H9 (cell line): ENCODE data around the gene ENTPD6. TPM values are rescaled to one million over a fixed set of nuclear protein-coding genes. Genes with fewer than 3 reads are reported as not detected.
A peak's percentile ranks its signal among the peaks of the same experiment; 100 is the strongest.

Experiments
- DNase-seq: peaks from one replicate; pipeline ENCODE4 v3.0.0-alpha.2; 2017
- H2AFZ ChIP-seq: one replicate; pipeline ENCODE4 v1.6.1; 2013; ENCODE audit warnings: mild to moderate bottlenecking, low read length, control low read depth, moderate library complexity
- H2AK5ac ChIP-seq: 2 replicates; pipeline ENCODE4 v1.6.1; 2013; ENCODE audit warnings: low read length, control low read depth, mixed read lengths; ENCODE audit not compliant: insufficient read length
- H2BK120ac ChIP-seq: one replicate; pipeline ENCODE4 v1.6.1; 2013; ENCODE audit warnings: low read depth, mild to moderate bottlenecking, low read length, control low read depth, inconsistent platforms; ENCODE audit not compliant: poor library complexity, severe bottlenecking
- H2BK12ac ChIP-seq: 2 replicates; pipeline ENCODE4 v1.6.1; 2013; ENCODE audit warnings: low read length, control low read depth, mixed read lengths, low read depth; ENCODE audit not compliant: insufficient read length
- H2BK15ac ChIP-seq: 2 replicates; pipeline ENCODE4 v1.6.1; 2013; ENCODE audit warnings: low read depth, low read length, control low read depth
- H2BK20ac ChIP-seq: one replicate; pipeline ENCODE4 v1.6.1; 2013; ENCODE audit warnings: low read depth, mild to moderate bottlenecking, low read length, control low read depth, inconsistent platforms; ENCODE audit not compliant: poor library complexity, severe bottlenecking
- H2BK5ac ChIP-seq: 2 replicates; pipeline ENCODE4 v1.6.1; 2013; ENCODE audit warnings: low read length, control low read depth, mixed read lengths; ENCODE audit not compliant: insufficient read length
- H3K14ac ChIP-seq: 2 replicates; pipeline ENCODE4 v1.6.1; 2013; ENCODE audit warnings: low read length, control low read depth; ENCODE audit not compliant: insufficient read depth
- H3K18ac ChIP-seq: 2 replicates; pipeline ENCODE4 v1.6.1; 2013; ENCODE audit warnings: low read depth, mild to moderate bottlenecking, mixed read lengths, low read length, control low read depth; ENCODE audit not compliant: insufficient read length
- H3K23ac ChIP-seq: 2 replicates; pipeline ENCODE4 v1.6.1; 2013; ENCODE audit warnings: low read length, control low read depth, mixed read lengths, low read depth; ENCODE audit not compliant: insufficient read length
- H3K23me2 ChIP-seq: 2 replicates; pipeline ENCODE4 v1.6.1; 2013; ENCODE audit warnings: low read depth, mild to moderate bottlenecking, mixed read lengths, low read length, control low read depth; ENCODE audit not compliant: insufficient read length, poor library complexity, severe bottlenecking
- H3K27ac ChIP-seq: 2 replicates; pipeline ENCODE4 v1.5.1; 2013; ENCODE audit warnings: low read length, control low read depth, mixed read lengths, low read depth; ENCODE audit not compliant: insufficient read length
- H3K27me3 ChIP-seq: 2 replicates; pipeline ENCODE4 v1.6.1; 2013; ENCODE audit warnings: low read length, control low read depth, inconsistent platforms; ENCODE audit not compliant: insufficient read depth
- H3K4ac ChIP-seq: 2 replicates; pipeline ENCODE4 v1.6.1; 2013; ENCODE audit warnings: low read depth, mild to moderate bottlenecking, control low read depth, inconsistent platforms, low read length, moderate library complexity
- H3K4me1 ChIP-seq: 2 replicates; pipeline ENCODE4 v1.6.1; 2013; ENCODE audit warnings: low read length, control low read depth, inconsistent platforms; ENCODE audit not compliant: insufficient read depth
- H3K4me2 ChIP-seq: 2 replicates; pipeline ENCODE4 v1.6.1; 2013; ENCODE audit warnings: low read length, control low read depth, mixed read lengths; ENCODE audit not compliant: insufficient read length, insufficient read depth
- H3K56ac ChIP-seq: 2 replicates; pipeline ENCODE4 v1.6.1; 2013; ENCODE audit warnings: low read depth, mild to moderate bottlenecking, mixed read lengths, low read length, control low read depth; ENCODE audit not compliant: insufficient read length
- H3K79me1 ChIP-seq: 2 replicates; pipeline ENCODE4 v1.6.1; 2013; ENCODE audit warnings: low read depth, mild to moderate bottlenecking, moderate library complexity, low read length, control low read depth, inconsistent platforms; ENCODE audit not compliant: insufficient read depth, poor library complexity, severe bottlenecking
- H3K79me2 ChIP-seq: 2 replicates; pipeline ENCODE4 v1.6.1; 2013; ENCODE audit warnings: low read length, control low read depth, inconsistent platforms; ENCODE audit not compliant: insufficient read depth
- H3K9ac ChIP-seq: 2 replicates; pipeline ENCODE4 v1.6.1; 2013; ENCODE audit warnings: low read length, control low read depth, mixed read lengths; ENCODE audit not compliant: insufficient read length; ENCODE audit errors: extremely low read depth
- H3K9me3 ChIP-seq: one replicate; pipeline ENCODE4 v1.6.1; 2013; ENCODE audit warnings: low read depth, low read length, inconsistent platforms; ENCODE audit not compliant: control insufficient read depth
- H3T11ph ChIP-seq: one replicate; pipeline ENCODE4 v1.6.1; 2013; ENCODE audit warnings: mild to moderate bottlenecking, low read length, control low read depth, inconsistent platforms
- H4K20me1 ChIP-seq: one replicate; pipeline ENCODE4 v1.6.1; 2013; ENCODE audit not compliant: control insufficient read depth, insufficient read length, insufficient read depth
- H4K5ac ChIP-seq: 2 replicates; pipeline ENCODE4 v1.6.1; 2013; ENCODE audit warnings: low read depth, mild to moderate bottlenecking, mixed read lengths, low read length, control low read depth; ENCODE audit not compliant: insufficient read length
- H4K8ac ChIP-seq: replicated peaks from 2 replicates; pipeline ENCODE4 v1.6.1; 2013; ENCODE audit warnings: low read length, control low read depth, mixed read lengths, low read depth; ENCODE audit not compliant: insufficient read length
- H4K91ac ChIP-seq: 2 replicates; pipeline ENCODE4 v1.6.1; 2013; ENCODE audit warnings: low read depth, mild to moderate bottlenecking, moderate library complexity, mixed read lengths, low read length, control low read depth; ENCODE audit not compliant: insufficient read length
- H3K27ac Mint-ChIP-seq, 3 experiments: 2 replicates in 2 of 3; 3 replicates in 1 of 3; pipeline ENCODE4 v1.8.0; 2020 to 2021; ENCODE audit warnings: mixed read lengths in 3 of 3, mild to moderate bottlenecking in 1 of 3, moderate library complexity in 1 of 3
- H3K27me3 Mint-ChIP-seq: 2 replicates; pipeline ENCODE4 v1.8.0; 2021; ENCODE audit warnings: low read depth, mild to moderate bottlenecking, moderate library complexity, mixed read lengths
- H3K36me3 Mint-ChIP-seq, 3 experiments: 2 replicates in 2 of 3; 3 replicates in 1 of 3; pipeline ENCODE4 v1.8.0; 2020 to 2021; ENCODE audit warnings: low read depth in 3 of 3, mixed read lengths in 3 of 3; ENCODE audit not compliant: insufficient read depth in 1 of 3
- H3K4me1 Mint-ChIP-seq, 2 experiments: 2 replicates each; pipeline ENCODE4 v1.8.0; 2020; ENCODE audit warnings: mixed read lengths in 2 of 2
- H3K4me3 Mint-ChIP-seq, 2 experiments: 2 replicates in 1 of 2; 3 replicates in 1 of 2; pipeline ENCODE4 v1.8.0; 2020 to 2021; ENCODE audit warnings: mild to moderate bottlenecking in 2 of 2, mixed read lengths in 2 of 2, moderate library complexity in 1 of 2
- H3K9me3 Mint-ChIP-seq, 2 experiments: 2 replicates in 1 of 2; 3 replicates in 1 of 2; pipeline ENCODE4 v1.8.0; 2020; ENCODE audit warnings: mild to moderate bottlenecking in 2 of 2, mixed read lengths in 2 of 2, moderate library complexity in 1 of 2
- CTCF ChIP-seq: fragments of 200-600 bp; sonication (generic); conservative IDR thresholded peaks from 3 replicates; pipeline ENCODE4 v1.8.0; 2021; ENCODE audit warnings: antibody characterized with exemption, mild to moderate bottlenecking
- WGBS: extraction: QIAGEN DNeasy Blood & Tissue Kit; methylation state at CpG from one replicate; pipeline ENCODE4 v1.1.7; 2013; ENCODE audit warnings: missing lambda C conversion rate, low lambda C conversion rate, mixed read lengths; ENCODE audit not compliant: insufficient read length; ENCODE audit errors: extremely low coverage; 5-methylcytosine and 5-hydroxymethylcytosine counted together
- total RNA-seq: library from RNA; stranded (reverse); gene quantifications from 2 replicates; pipeline ENCODE4 v1.2.1, GENCODE V29; 2021

Gene ENTPD6
- total RNA-seq, 1 experiment from 2014 or later = 57.4 TPM

- no peak overlapping the region for H4K5ac ChIP-seq
- H3T11ph ChIP-seq = no peak overlapping the region
- no peak overlapping the region for H2BK5ac ChIP-seq
- no peak overlapping the region for H2BK15ac ChIP-seq
- Mint-ChIP-seq H3K4me3 (no peak overlapping the region), H3K36me3 (peaks cover 0 to 22% (median 0%) of the 10 kb centered on the region in 3 experiments; a peak in 2 of 7 replicates), H3K9me3 (no peaks in the 10 kb centered on the region), H3K4me1 (peaks cover 17 to 23% of the 10 kb centered on the region in 2 experiments), H3K27ac (peak overlapping the region in 1 of 3 experiments; percentile 4; a peak in 2 of 7 replicates), H3K27me3 (no peaks in the 10 kb centered on the region)
- H2BK20ac ChIP-seq = no peak overlapping the region
- H2AFZ ChIP-seq = no peak overlapping the region
- H4K91ac ChIP-seq = no peak overlapping the region
- H3K79me1 ChIP-seq = no peaks in the 10 kb centered on the region
- H3K27me3 ChIP-seq = no peaks in the 10 kb centered on the region
- H3K14ac ChIP-seq = no peak overlapping the region
- no peak overlapping the region for H3K23ac ChIP-seq
- no peak overlapping the region for H2BK12ac ChIP-seq
- H3K4me1 ChIP-seq = no peaks in the 10 kb centered on the region
- no peaks in the 10 kb centered on the region for H3K9me3 ChIP-seq
- no peaks in the 10 kb centered on the region for H3K23me2 ChIP-seq
- H2AK5ac ChIP-seq = no peak overlapping the region
- H3K56ac ChIP-seq = no peak overlapping the region
- H3K79me2 ChIP-seq = no peaks in the 10 kb centered on the region
- H3K4me2 ChIP-seq = no peak overlapping the region
- WGBS = no CpG with 5 or more reads among the region's 16 CpGs
- H3K4ac ChIP-seq = no peak overlapping the region
- H3K18ac ChIP-seq = no peak overlapping the region
- no peak overlapping the region for H3K9ac ChIP-seq
- TF ChIP-seq CTCF = no peak
- H4K8ac ChIP-seq = no peak overlapping the region
- DNase-seq = no peak
- H4K20me1 ChIP-seq = no peaks in the 10 kb centered on the region
- H2BK120ac ChIP-seq = no peak overlapping the region
- H3K27ac ChIP-seq = no peak overlapping the region
Measured at GRCh38 chr20:25225642-25226432, 30.3 kb downstream of the ENTPD6 start.
